Measurements from ENCODE around the gene IQSEC3.

DNA sequence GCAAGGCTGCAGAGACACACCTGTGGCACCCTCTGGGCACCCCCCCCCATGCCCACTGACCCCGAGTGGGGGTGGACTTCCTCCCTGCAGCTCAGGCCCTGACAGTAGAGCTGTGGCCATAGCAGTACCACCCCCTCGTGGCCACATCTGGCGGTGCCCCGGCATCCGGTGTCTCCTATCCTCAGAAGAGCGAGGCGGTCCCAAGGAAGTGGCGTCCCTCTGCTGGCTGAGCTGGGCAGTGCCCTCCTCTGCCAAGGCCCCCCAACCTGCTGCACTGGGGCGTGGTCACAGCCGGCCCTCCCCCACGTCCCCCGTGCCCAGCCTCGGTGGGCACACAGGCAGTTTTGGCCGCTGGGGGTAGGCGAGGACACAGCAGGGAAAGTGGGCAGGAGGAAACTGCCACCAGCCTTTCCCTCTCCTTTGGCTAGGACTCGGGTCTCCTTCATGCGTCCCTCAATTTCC lies 153.4 kb downstream of the IQSEC3 start:
- TF ChIP-seq, protein P1, sequence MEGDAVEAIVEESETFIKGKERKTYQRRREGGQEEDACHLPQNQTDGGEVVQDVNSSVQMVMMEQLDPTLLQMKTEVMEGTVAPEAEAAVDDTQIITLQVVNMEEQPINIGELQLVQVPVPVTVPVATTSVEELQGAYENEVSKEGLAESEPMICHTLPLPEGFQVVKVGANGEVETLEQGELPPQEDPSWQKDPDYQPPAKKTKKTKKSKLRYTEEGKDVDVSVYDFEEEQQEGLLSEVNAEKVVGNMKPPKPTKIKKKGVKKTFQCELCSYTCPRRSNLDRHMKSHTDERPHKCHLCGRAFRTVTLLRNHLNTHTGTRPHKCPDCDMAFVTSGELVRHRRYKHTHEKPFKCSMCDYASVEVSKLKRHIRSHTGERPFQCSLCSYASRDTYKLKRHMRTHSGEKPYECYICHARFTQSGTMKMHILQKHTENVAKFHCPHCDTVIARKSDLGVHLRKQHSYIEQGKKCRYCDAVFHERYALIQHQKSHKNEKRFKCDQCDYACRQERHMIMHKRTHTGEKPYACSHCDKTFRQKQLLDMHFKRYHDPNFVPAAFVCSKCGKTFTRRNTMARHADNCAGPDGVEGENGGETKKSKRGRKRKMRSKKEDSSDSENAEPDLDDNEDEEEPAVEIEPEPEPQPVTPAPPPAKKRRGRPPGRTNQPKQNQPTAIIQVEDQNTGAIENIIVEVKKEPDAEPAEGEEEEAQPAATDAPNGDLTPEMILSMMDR (conservative IDR thresholded peaks at IDR 0.05; ENCODE audit: low read length), result peak; percentile 100
- no peak for TF ChIP-seq EZH2phosphoT487 (IDR thresholded peaks at IDR 0.05; ENCODE audit: borderline replicate concordance)

Data from Loucy (cell line).